Hematopoietic multipotent progenitor cell treated with erythropoietin and hydrocortisone succinate and interleukin-3 and kit ligand, for 17 days (in vitro differentiated cells): ENCODE measurements around the gene GINS2.

Experiments used
- DNase-seq: peaks from one replicate; pipeline ENCODE4 v3.0.0-alpha.2; 2015; ENCODE audit warnings: low spot score

Gene GINS2

DNA sequence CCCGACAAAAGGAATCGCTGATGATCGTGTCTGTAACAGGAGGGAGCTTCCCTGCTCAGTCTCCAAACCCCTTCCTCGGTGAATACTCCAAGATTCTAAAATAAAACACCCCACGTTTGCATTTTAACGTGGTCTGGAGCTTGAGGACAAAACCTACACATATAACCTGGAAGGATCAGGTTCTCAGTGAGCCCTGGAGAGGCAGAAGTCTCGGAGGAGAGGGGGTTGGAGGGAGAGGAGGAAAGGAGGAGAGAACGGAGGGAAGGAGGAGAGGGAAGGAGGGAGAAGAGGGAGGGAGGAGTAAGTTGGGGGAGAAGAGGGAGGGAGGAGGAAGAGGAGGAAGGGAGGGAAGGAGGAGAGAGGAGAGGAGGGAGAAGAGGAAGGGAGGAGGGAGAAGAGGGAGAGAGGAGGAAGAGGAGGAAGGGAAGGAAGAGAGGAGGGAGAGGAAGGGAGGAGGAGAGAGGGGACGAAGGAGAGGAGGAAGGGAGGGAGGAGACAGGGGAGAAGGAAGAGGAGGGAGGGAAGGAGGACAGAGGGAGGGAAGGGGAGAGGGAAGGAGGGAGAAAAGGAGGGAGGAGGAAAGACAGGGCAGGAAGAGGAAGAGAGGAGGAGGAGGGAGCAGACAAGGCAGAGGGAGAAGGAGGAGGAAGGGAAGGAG, 27.4 kb upstream of the GINS2 start:
- no peak for DNase-seq

DNA sequence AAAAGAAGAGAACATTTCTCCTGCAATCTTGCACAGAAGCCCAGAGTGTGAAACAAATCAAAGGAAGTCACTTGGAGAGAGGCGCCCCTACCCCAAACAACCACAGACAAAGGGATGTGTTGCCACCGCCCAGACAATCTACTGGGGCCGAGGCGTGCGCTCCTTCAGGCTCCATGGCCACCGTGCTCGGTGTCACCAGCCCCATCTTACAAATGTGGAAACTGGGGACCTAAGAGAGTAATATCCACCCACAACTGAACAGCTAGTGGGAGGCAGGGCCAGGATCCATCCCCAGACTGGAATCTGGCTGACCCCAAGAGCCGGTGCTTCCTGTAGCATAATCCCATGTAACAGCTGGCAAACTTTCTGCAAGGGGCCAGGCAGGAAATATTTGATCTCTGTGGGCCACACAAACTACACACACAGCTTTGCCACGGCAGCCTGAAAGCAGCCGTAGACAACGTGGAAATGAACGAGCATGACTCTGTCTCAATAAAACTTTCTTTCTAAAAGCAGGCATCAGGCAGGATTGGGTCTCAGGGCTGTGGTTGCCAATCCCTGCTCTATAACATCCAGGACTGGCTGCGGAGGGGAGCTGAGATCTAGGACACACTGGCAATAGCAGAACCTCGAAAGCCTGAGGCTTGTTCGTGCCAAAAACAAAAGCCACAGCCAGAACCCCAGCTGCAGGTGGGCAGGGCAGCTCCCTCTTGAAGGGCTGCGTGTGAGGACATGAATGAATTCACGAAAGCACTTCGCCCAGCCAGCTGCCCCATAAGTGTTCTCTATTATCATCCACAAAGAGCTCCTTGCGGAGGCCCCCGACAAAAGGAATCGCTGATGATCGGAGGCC, 26.6 kb upstream of the GINS2 start:
- DNase-seq, result no peak

DNA sequence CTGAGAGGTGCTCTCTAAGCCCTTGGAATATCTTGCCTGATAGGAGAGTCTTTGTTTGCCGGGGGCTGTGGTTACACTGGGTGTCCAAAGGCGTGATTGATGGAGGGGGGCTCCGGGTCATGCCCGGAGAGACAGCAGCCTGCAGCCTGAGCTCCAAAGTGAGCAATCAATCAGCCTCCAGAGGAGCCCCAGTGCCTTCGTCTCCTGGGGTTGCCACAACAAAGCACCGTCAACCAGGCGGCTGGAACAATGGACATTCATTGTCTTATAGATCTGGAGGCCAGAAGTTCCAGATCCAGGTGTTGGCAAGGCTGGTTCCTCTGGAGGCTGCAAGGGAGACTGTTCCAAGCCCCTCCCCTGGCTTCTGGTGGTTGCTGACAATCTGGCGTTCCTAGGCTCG, 24.0 kb upstream of the GINS2 start:
- DNase-seq, result no peak

DNA sequence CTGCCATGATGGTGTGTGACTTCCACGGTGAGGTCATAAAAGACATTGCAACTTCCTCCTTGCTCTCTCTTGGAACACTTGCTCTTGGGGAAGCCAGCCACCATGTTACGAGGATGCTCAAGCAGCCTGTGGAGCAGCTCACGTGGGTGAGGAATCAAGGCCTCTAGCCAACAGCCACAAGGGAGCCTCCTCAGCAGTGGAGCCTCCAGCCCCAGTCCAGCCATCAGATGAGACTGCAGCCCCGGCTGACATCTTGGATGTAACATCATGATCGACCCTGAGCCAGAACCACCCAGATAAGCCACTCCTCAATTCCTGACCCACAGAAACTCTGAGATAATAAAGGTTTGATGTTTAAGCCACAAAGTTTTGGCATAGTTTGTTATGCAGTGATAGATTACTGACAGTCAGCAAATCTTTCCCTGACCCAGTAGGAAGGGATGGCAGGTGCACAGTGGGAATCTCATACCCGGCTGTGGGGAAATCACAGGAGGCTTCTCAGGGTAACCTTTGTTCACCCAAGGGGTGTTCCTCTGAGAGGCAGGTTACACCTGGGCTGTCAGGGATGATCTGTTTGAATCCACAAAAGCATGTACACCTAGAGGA, 23.3 kb upstream of the GINS2 start:
- DNase-seq, result no peak

DNA sequence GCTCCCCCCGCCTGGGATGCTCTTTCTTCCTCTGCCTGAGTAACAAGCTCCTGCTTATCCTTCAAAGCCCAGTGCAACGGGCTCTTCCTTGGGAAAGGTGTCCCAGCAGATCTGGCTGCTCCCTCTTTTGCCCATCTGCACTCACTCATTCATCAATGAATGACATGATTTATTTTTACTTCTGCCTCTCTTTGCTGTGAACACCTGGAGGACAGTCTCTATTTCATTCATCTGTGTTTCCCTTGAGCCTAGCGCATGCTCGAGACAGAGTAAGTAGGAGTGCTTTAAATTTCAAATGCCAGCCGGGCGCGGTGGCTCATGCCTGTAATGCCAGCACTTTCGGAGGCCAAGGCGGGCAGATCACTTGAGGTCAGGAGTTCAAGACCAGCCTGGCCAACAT, 22.0 kb upstream of the GINS2 start:
- no peak for DNase-seq

DNA sequence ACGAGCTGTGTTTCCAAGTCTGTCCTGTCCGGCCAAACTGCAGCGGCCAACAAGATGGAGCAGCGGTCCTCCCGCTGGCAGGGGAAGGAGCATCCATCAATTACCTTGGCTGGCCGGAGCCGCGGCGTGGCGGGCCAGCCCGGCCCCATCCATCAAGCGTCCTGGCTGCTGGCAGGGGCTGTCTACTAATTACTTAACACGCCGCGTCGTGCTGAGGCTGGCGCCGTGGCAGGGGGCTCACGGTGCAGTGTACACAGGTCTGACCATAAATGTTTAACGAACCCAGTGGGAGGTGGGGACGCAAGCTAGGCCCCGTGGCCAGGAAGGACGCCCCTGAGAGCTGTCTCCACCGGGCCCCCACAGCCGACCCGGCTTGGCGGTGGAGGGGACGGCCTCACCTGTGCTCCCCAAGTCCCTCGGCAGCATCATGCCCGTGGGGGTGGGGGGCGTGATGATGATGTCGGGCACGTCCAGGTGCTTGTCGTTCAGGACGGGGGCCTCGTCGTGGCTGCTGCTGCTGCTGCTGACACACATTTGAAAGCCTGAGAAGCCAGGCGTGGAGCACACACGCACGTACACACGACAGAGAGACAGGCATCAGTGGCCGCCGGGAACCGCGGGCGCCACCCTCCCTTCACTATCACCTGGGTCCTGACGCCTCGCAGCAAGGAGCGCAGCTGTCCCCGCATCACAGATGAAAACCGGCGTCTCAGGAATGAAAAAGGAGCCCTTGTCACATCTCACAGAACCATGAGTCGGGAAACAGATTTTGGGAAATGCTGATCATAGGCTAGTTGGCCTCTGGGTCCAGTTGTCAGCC, 21.2 kb upstream of the GINS2 start:
- no peak for DNase-seq

DNA sequence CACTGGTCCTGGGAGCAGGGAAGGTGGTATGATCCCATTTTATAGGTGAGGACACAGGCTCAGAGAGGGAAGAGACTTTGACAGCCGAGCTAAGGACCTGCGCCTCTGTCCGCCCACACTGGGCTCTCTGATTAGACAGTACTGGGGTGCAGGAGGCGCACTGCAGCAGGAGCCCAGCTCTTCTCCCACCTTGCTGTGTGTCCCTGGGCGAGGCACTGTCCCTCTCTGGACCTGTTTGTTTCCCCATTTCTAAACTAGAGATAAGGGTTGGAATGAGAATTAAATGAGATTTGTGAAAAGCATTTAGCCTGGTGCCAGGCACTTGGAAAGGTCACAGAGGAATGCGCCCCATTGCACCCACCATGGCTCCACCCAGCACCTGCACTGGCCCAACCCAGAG, 19.6 kb upstream of the GINS2 start:
- DNase-seq, result no peak

DNA sequence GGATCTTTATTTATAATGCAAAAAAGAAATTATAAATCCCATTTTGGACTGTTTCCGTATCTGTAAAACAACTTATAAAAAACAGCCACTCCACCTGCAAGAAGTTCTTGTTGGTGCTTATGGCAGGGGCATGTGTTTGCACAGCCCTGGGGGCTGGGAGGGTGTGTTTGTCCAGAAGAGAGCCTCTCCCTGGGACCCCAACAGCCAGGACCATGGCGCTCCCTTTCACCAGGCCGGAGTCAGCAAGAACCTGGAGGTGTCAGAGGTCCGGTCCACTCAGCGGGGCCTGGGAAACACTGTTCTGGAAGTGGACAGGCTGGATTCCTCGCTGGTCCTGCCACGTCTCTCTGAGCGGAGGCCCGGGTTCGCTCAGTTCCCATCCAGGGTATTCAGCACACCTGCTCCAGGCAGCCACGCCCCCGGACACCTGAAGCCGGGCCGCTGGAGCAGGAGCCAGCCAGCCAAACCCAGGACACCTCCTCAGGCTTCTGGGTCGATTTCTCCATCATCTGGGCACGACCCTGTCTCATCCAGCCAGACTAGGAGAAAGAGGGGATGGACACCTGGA, 18.9 kb upstream of the GINS2 start:
- DNase-seq, result no peak

DNA sequence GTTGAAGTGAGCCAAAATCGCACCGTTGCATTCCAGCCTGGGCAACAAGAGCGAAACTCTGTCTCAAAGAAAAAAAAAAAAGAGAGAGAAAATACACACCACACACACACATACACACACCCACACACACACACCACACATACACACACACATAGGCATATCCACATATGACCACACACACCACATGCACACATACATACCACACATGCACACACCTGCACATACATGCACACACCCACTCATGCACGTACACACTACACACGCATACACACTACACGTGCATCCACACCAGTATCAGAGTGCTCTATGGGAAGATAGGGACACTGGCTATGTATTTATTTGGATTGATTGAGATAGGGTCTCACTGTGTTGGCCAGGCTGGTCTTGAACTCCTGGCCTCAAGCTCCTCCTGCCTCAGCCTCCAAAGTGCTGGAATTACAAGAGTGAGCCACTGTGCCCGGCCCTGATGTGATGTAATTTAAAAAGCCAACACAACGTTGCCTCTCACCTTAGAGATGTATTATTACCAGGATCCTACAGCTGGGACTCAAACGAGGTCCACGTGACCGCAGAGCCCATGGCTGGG, 17.8 kb upstream of the GINS2 start:
- DNase-seq, result no peak

DNA sequence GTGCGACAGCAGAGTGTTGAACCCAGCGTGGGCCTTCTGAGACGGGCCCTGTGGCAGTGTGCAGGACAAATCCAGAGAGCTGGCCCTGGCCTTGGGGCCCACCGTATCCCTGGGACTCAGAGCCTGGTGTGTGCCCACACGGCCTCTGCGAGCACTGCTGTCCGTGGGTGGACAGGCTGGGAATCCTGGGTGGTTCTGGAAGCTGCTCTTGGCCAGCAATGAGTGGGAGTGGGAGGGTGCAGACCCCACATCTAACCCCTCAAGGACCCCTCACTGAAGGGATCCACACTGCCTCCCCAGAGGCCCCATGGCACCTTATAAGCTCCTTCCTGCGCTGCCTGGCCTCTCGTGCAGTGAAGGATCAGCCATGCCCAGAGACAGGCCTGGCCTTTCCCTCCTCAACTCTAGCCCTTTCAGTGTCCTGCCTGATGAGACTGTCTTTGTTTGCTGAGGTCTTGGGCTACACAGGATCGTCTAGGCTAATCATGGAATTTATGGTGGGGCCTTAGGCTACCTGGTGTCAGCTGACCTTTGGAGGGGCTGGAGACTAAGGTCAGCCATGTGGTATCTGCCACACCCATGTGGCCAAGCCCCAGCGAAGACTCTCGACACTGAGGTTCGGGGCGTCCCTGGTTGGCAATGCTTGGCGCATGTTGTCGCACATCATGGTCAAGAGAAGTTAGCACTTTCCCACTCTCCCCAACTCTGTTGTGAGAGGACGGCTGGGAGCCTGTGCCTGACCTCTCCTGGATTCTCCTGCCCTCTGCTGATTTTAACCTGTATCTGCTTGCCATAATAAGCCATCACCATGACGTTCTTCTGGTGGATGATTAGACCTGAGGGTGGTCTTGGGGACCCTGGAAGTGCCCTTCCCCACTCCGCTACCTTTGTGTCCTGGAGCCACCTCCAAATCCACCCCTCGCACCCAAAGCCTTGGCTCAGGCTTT, 16.4 kb upstream of the GINS2 start:
- no peak for DNase-seq

DNA sequence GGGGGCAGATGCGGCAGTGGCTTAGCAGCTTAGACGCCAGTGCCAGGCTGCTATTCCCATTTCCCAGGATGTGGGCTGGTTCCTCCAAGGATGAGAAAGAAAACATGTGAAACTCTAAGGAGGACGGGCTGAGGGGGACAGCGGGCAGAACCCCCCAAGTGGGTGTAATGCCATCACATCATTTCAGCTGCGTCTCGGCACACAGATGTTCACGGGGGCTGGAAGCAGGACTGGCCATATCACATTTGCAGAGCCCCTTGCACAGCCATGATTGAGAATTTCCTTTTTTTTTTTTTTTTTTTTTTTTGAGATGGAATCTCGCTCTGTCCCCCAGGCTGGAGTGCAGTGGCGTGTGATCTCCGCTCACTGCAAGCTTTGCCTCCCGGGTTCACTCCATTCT, 15.3 kb upstream of the GINS2 start:
- DNase-seq, result no peak

DNA sequence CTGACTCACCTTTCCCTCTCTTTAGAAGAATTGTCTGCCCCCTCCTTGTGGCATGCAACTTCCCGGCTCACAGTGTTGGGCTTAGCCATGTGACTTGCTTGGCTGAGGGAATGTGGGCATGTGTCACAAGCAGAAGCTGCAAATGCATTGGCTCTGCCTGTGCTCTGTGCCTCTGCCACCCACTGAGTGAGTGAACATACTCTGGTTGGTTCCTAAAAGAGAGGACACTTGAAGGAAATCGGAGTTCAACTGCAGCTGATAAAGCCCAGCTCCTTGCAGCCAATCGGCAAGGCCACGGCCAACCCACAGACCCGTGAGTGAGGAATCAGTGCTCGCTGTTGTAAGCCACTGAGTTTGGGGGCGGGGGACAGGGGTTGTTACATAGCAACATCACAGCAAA, 10.9 kb upstream of the GINS2 start:
- DNase-seq, result no peak

DNA sequence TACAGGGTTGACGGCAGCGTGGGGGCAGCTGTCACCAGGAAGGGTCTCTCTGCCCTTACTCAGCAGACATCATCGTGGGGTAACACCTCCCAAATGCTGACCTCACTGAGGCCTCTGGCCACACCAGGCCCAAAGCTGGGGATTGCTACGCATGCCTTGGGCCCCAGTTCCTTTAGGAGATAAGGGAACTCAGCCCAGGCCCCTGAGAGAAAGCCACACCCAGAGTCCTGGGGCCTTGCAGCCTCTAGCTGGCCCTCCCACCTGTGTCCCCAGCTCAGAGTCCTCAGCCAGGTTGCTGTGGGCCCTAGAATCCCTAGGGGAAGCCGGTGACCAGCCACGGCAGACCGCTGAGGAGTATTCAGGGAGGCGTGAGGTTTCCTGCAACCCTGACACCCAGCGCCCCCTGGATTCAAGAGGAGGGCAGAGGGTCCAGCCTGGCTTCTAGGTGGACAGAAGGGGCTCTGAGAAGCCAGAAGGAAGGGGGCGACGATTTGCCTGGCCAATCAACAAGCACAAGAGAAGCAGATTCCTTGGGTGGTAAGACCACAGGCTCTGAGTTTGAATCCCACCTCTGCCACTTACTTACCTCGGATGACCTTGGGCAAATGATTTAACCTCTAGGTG, 10.3 kb upstream of the GINS2 start:
- DNase-seq, result no peak

DNA sequence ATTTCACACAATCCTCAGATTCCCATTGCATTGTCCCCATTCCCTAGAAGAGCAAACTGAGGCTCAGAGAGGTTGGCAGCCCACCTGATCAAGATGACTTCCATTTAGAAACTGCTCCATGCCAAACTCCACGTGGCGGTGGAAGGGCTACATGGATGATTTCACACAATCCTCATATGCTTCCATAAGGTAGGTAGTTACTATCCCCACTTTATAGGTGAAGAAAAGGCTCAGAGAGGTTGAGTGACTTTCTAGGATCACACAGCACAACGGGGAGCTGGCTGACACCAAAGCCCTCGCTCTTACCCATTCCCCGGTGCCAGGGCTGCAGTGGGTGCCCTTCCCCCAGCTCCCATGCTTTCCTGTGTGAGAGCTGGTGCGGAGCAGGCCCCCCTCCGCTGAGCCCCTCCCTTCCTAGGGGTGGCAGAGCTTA, 9.7 kb upstream of the GINS2 start:
- no peak for DNase-seq

DNA sequence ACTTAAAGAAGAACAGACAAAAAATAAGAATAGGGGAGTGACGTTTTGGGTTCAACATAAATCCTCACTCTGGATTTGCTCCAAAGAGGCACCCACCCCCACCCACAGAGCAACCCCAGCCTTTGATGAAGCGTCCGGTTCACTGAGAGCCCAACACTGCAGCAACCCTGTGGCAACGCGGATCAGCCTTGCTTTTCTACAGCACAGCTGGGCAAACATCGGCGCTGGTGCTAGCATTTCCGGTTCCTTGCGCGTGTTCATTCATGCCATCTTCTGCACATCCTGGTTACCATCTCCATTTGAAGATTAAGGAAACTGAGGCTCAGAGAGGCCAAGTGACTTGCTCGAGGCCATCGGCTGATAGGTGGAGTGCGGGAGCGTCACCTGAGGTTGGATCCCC, 8.7 kb upstream of the GINS2 start:
- DNase-seq, result no peak

DNA sequence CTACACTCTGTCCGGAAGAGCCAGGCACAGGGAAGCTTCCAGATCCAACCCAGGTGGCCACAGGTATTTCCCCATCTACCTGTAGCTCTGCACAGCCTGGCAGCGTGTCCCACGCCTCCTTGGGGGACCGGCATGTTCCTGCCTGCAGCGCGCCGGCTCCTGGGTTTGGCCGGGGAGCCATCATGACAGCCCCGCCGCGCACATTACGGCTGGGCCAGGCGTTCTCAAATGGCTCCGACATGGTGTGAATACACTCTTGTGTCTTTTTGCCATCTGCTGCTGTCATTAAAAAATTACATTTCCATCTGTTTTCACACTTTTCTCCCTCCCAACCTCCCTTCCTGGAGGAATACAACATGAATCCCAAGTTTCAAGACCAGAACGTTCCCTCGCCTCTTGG, 8.0 kb upstream of the GINS2 start:
- no peak for DNase-seq

DNA sequence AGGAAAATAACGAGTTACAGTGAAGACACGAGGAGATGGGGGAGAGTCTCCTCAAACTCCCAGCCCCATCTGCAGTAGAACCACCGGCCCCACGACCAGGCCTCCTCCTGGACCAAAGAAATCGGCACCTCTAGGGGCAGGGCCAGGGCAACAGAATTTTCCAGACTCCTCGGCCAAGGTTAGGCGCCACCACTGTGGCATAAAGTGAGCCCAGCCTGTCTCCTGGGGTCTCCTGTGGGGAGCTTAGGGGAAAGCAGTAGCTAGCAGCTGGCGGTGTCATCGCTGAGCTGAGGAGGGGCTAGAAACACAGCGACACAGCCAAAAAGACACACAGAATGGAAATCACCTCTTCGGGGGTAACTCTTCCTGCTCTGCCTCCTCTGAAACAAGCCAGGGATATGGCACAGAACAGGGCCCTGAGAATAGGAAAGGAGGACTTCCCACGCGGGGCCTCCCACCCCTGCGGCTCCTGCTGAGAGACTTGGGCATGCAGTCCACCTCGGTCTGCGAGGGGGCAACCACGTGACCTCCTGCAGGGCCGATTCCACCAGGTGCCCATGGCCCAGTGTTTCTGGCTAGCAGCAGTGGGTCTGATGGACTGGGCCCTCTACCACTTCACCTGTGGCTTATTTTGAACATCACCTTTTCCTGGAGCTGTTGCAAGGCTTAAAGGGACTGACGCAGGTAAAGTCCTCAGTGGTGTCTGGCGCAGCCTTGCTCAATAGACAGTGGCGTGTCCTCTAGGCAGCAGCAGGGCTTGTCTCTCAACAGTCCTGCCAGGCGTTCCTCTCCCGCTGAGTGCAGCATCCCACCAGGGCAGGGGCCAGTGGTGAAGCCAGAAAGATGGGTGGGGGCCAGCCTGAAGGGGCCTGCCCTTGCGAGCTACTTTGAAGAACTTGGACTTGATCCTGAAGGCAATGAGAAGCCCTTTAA, 6.7 kb upstream of the GINS2 start:
- DNase-seq, result no peak

DNA sequence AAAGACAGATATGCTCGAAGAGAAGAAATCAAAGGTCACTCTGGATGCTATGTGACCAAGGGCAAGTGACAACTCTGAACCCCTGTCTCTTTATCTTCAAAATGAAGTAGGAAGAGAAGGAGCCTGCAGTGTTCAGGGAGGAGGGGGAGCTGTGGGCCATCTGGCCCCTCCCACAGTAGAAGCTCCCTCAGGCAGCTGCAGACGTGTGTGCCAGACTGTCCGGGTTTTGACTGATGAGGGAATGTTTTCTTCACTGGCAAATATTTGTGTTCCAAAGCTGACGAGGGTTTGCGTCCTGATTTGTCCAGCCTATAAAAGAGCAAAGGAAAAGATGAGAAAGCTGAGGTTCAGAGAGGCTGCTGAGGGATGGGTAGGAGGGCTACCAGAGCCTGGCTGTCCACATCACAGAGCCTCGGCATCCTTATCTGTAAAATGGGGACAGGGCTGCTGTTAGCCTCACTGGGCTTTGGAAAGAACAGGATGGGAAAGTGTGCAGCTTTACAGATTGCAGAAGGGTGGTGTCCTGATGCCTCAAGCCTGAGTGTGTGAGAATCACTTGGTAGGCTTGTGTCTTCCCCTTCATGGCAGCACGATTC, 1.8 kb upstream of the GINS2 start:
- no peak for DNase-seq

DNA sequence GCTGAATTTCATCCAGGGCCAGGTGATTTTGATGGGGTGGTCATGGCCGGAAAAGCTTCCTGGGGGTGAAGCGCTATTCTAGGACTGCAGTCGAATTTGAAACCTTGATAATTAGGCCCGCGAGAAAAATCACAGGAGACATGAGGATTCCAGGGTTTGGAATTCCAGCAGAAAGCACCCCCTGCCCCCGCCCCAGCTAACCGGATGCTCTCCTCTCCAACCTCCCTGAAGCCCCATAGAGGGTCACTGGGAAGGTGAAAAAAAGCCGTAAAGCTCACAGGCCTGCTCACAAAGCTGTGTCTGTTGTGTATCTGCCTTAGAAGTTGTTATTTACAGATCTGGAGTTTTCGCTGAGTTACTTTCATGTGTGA, 1.2 kb upstream of the GINS2 start:
- DNase-seq, result no peak
